ENCODE measurements around the gene SLC25A13.
"Not testable (repeated sequence)": the region's sequence is repeated elsewhere in the genome, so short reads cannot be mapped to it uniquely, and the experiment has no call there.

SLC25A13 gene

DNA sequence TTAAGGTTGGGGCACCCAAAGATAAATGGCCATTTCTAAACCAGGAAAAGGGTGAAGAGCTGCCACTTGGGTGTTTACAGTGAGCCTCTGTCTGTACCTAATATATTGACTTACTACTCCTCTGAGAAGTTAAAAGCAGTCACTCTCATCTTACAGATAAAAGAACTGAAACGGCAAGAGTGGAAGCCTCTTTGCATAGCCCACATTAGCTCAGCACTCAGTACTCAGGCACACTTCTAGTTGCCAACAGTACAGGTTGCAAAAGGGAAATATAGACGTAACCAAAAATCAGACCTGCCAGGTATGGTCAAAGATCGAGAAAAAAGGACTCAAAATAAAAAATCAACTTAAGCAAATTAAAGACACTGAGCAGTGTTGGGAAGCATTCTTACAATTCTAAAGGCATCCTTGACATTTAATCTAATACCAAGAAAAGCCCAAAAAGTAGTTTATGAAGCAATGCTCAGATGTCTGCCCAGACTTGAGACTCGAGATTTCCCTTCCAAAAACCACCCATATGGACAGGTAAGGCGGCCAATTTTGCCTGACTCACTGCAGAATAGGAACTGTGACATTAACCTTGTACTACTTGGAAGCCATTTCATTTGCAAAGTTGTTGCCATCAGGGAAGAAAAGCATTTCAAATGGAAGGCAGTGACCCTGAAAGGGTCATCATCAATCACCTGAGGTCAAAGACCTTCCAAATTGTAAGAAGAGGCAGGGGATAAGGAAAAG, 139.3 kb downstream of the SLC25A13 start:
- Histone ChIP-seq H3K4me3 (ENCODE audit: low read length) (no peak overlapping the region), H3K27me3 (ENCODE audit: control insufficient read depth, insufficient read depth, low read length) (no peaks in the 10 kb centered on the region), H3K36me3 (ENCODE audit: control insufficient read depth, insufficient read depth, low read length) (peaks cover 4% of the 10 kb centered on the region), H3K4me1 (ENCODE audit: control insufficient read depth, insufficient read depth, low read length) (no peaks in the 10 kb centered on the region), H3K9ac (ENCODE audit: low read length) (no peak overlapping the region), H3K27ac (ENCODE audit: low read depth, low read length) (no peak overlapping the region)

DNA sequence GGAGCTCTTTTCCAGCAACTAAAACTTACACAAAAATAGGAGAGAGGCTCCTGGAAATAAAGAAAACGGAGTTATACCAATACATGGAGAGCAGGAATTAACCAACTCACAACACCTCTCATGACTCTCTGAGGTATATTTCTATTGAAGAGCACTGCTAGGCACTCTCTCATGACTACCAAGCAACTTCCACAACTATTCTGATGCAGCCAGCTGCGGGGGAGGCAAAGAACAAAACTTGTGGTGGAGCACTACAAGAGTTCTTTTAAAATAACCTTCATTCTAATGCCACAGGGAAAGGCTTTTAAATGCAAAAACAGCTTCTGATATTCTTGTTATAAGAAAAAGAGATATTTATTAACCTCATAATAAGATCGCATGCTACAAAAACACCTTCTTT, 140.7 kb downstream of the SLC25A13 start:
- Histone ChIP-seq H3K27ac (ENCODE audit: low read depth, low read length) (no peak overlapping the region), H3K27me3 (ENCODE audit: control insufficient read depth, insufficient read depth, low read length) (no peaks in the 10 kb centered on the region), H3K4me1 (ENCODE audit: control insufficient read depth, insufficient read depth, low read length) (no peaks in the 10 kb centered on the region), H3K4me3 (ENCODE audit: low read length) (no peak overlapping the region), H3K9ac (ENCODE audit: low read length) (no peak overlapping the region), H3K36me3 (ENCODE audit: control insufficient read depth, insufficient read depth, low read length) (peaks cover 5% of the 10 kb centered on the region)

DNA sequence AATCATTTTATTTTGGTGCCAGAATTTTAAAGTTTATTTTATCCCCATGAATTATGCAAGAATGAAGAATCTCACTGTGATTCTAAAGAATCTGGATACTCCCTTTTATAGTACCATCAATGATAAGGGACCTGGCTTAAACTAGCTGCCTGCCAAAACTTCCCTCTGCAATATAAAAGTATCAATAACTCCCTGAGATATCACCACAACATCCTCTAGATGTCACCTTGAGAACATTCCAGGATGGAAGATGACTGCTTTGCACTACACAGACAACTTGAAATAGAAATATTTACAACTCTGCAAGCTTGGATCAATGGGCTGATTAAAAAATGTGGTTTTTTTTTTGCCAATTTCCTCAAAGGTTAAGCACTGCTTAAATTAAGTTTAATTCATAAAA, 142.1 kb downstream of the SLC25A13 start:
- Histone ChIP-seq H3K4me3 (ENCODE audit: low read length) (no peak overlapping the region), H3K9ac (ENCODE audit: low read length) (no peak overlapping the region), H3K4me1 (ENCODE audit: control insufficient read depth, insufficient read depth, low read length) (no peaks in the 10 kb centered on the region), H3K27ac (ENCODE audit: low read depth, low read length) (no peak overlapping the region), H3K36me3 (ENCODE audit: control insufficient read depth, insufficient read depth, low read length) (peaks cover 5% of the 10 kb centered on the region), H3K27me3 (ENCODE audit: control insufficient read depth, insufficient read depth, low read length) (no peaks in the 10 kb centered on the region)

DNA sequence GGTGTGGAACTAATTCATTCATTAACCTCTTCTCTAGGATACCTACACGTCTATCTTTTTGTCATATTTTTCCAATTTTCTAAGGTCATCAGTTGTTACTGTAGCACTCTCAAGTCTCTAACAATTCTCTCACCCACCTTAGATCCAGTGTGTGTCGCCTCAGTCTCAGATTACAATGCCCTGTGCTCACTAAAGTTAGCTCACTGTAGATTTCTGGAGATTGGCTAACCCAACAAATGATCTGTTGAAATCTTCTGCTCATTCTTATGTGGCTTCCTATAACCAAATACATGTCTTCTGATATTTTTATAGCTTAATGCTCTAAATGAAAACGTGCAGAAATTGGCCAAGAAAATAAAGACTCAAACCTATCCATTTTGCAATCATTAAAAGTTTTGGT, 142.6 kb downstream of the SLC25A13 start:
- H3K36me3 ChIP-seq (ENCODE audit: control insufficient read depth, insufficient read depth, low read length) = peaks cover 5% of the 10 kb centered on the region
- no peak overlapping the region for H3K4me3 ChIP-seq (ENCODE audit: low read length)
- H3K27ac ChIP-seq (ENCODE audit: low read depth, low read length) = no peak overlapping the region
- no peaks in the 10 kb centered on the region for H3K27me3 ChIP-seq (ENCODE audit: control insufficient read depth, insufficient read depth, low read length)
- H3K9ac ChIP-seq (ENCODE audit: low read length) = no peak overlapping the region
- H3K4me1 ChIP-seq (ENCODE audit: control insufficient read depth, insufficient read depth, low read length) = no peaks in the 10 kb centered on the region

DNA sequence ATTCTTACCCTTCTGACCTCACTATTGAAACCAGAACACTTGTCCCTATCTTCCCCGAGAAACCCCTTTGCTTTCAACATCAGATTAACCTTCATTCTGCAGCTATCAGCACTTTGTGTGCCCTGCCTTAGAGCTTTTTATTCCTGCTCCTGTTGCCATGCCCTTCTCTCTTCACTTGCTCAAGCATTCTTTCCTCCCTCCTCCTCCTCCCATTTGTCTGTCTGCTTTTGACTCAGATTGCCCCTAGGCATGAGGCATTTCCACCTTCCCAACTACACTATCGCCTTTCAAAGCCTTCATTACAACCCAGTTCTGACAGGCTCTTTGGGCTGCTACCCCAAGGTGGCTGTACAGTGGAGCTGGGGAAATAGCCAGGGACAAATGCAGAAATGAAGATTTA, 143.3 kb downstream of the SLC25A13 start:
- Histone ChIP-seq H3K36me3 (ENCODE audit: control insufficient read depth, insufficient read depth, low read length) (peaks cover 5% of the 10 kb centered on the region), H3K4me3 (ENCODE audit: low read length) (no peak overlapping the region)

DNA sequence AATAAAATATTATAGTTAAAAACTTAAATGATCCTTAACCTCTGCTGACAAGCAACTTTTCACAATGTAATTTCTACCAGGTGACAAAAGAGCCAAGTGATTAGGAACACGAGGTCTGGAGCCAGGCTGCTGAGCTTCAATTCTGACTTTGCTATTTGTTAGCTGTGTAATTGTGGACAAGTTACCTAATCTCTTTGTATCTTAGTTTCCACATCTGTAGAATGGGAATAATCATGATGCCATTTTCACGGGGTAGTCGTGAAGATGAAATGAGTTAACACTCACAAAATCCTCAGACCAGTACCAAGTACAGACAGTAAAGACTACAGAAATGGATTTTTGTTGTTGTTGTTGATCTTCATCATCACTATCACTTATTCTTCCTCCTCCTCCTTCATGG, 144.5 kb downstream of the SLC25A13 start:
- Histone ChIP-seq H3K27ac (ENCODE audit: low read depth, low read length) (no peak overlapping the region), H3K4me3 (ENCODE audit: low read length) (no peak overlapping the region), H3K4me1 (ENCODE audit: control insufficient read depth, insufficient read depth, low read length) (no peaks in the 10 kb centered on the region), H3K36me3 (ENCODE audit: control insufficient read depth, insufficient read depth, low read length) (peaks cover 3% of the 10 kb centered on the region), H3K9ac (ENCODE audit: low read length) (no peak overlapping the region), H3K27me3 (ENCODE audit: control insufficient read depth, insufficient read depth, low read length) (no peaks in the 10 kb centered on the region)

More for the DNA sequence above, 143.3 kb downstream of the SLC25A13 start:
- no peaks in the 10 kb centered on the region for H3K4me1 ChIP-seq (ENCODE audit: control insufficient read depth, insufficient read depth, low read length)
- no peaks in the 10 kb centered on the region for H3K27me3 ChIP-seq (ENCODE audit: control insufficient read depth, insufficient read depth, low read length)
- H3K9ac ChIP-seq (ENCODE audit: low read length) = no peak overlapping the region
- no peak overlapping the region for H3K27ac ChIP-seq (ENCODE audit: low read depth, low read length)

DNA sequence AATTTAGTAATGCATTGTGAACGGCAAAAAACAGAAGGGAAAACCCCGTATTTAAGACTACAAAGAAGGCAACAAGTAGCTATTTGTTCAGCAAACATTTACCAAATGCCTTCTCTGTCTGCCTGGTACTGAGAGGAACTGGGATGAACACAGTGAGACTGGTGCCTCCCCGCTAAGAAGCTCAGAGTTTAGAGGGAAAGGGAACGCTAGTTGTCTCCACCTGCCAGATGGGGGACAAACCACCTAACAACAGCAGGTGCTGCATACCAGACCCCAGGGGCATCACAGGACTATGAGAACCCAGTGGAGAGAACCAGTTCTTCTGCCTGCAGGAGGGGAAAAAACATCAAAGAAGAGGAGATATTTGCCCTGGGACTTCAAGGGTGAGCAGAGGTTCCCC, 147.1 kb downstream of the SLC25A13 start:
- Histone ChIP-seq H3K27me3 (ENCODE audit: control insufficient read depth, insufficient read depth, low read length) (no peaks in the 10 kb centered on the region), H3K27ac (ENCODE audit: low read depth, low read length) (no peak overlapping the region), H3K4me3 (ENCODE audit: low read length) (no peak overlapping the region), H3K9ac (ENCODE audit: low read length) (no peak overlapping the region), H3K4me1 (ENCODE audit: control insufficient read depth, insufficient read depth, low read length) (no peaks in the 10 kb centered on the region), H3K36me3 (ENCODE audit: control insufficient read depth, insufficient read depth, low read length) (peaks cover 3% of the 10 kb centered on the region)

DNA sequence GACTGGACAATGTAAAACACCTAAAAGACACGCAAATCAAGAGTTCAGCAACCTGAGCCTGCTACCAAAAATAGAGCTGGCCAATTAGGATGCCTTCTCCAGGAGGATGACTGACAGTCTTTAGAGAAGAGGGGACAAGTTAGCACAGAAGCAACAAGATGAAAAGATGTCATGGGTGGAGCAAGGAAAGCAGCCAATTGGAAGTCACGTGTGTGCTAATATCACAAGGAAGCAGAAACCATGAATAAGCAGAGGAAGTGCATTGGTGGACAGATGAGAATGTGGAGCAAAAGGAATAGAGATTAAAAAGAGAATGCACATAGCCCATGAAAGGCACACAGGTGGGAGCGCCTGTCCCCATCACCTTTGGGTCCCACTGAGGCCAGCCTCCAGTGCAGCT, 148.1 kb downstream of the SLC25A13 start:
- H3K4me3 ChIP-seq (ENCODE audit: low read length) = no peak overlapping the region
- H3K4me1 ChIP-seq (ENCODE audit: control insufficient read depth, insufficient read depth, low read length) = no peaks in the 10 kb centered on the region
- no peak overlapping the region for H3K9ac ChIP-seq (ENCODE audit: low read length)
- H3K27ac ChIP-seq (ENCODE audit: low read depth, low read length) = no peak overlapping the region
- peaks cover 3% of the 10 kb centered on the region for H3K36me3 ChIP-seq (ENCODE audit: control insufficient read depth, insufficient read depth, low read length)
- no peaks in the 10 kb centered on the region for H3K27me3 ChIP-seq (ENCODE audit: control insufficient read depth, insufficient read depth, low read length)

DNA sequence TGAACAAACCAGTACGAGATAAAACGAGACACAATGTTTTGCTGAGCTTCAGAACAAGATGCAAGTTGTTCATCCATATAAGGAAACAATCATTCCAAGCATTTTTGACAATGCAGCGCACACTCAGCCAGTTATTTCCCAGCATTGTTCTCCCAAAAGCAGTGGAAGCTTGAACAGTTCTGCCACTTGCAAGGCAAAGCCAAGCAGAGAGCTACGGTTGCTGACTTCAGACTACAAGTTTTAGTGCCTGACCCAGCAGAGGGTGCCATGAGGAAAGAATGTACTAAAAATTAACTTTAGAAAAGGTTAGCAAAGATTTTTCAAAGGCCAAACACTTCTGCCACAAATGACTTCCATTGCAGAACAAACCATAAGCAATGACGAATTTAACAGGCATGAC, 152.5 kb downstream of the SLC25A13 start:
- Histone ChIP-seq H3K27me3 (ENCODE audit: control insufficient read depth, insufficient read depth, low read length) (no peaks in the 10 kb centered on the region), H3K36me3 (ENCODE audit: control insufficient read depth, insufficient read depth, low read length) (no peaks in the 10 kb centered on the region), H3K9ac (ENCODE audit: low read length) (no peak overlapping the region), H3K4me3 (ENCODE audit: low read length) (no peak overlapping the region), H3K4me1 (ENCODE audit: control insufficient read depth, insufficient read depth, low read length) (no peaks in the 10 kb centered on the region), H3K27ac (ENCODE audit: low read depth, low read length) (no peak overlapping the region)

DNA sequence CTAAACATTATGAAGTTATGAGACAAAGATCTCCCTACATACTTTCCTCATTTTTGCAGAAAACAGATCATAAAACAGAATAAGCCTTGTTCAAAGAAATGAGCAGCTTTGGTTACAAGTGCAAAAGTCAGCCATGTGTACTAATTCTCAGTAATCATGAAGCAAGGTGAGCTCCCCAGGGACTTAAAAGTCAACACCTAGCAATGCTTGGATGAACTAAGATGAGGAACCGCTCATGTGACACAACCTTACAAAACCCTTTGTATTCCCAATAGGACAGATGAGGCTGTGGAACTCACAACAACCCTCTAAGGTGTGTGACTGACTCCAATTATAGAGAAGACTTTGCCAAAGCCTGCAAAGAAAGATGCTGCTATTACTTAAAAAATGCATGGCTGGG, 154.5 kb downstream of the SLC25A13 start:
- no peak overlapping the region for H3K4me3 ChIP-seq (ENCODE audit: low read length)
- no peaks in the 10 kb centered on the region for H3K4me1 ChIP-seq (ENCODE audit: control insufficient read depth, insufficient read depth, low read length)
- no peak overlapping the region for H3K27ac ChIP-seq (ENCODE audit: low read depth, low read length)
- H3K27me3 ChIP-seq (ENCODE audit: control insufficient read depth, insufficient read depth, low read length) = no peaks in the 10 kb centered on the region
- no peak overlapping the region for H3K9ac ChIP-seq (ENCODE audit: low read length)
- H3K36me3 ChIP-seq (ENCODE audit: control insufficient read depth, insufficient read depth, low read length) = peaks cover 3% of the 10 kb centered on the region

DNA sequence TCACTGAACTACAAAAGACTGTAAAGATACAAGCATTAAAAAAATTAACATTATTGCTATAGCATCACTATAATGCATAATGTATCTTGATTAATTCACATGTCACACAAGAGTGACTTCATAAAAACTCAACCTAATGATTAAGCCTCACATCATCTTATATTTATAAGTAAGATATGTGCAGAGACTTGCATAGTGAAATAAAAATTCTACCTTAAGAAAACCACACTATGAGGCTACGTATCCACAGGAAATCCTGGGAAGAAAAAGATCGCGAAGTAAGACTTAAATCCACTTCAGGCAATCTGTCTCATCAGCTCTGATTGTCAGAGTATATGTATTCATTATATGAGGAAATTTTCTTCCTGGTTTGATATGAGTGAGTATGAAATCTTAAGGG, 160.0 kb downstream of the SLC25A13 start:
- Histone ChIP-seq H3K4me3 (ENCODE audit: low read length) (no peak overlapping the region), H3K36me3 (ENCODE audit: control insufficient read depth, insufficient read depth, low read length) (peaks cover 3% of the 10 kb centered on the region), H3K4me1 (ENCODE audit: control insufficient read depth, insufficient read depth, low read length) (no peaks in the 10 kb centered on the region), H3K27ac (ENCODE audit: low read depth, low read length) (no peak overlapping the region), H3K27me3 (ENCODE audit: control insufficient read depth, insufficient read depth, low read length) (no peaks in the 10 kb centered on the region), H3K9ac (ENCODE audit: low read length) (no peak overlapping the region)

DNA sequence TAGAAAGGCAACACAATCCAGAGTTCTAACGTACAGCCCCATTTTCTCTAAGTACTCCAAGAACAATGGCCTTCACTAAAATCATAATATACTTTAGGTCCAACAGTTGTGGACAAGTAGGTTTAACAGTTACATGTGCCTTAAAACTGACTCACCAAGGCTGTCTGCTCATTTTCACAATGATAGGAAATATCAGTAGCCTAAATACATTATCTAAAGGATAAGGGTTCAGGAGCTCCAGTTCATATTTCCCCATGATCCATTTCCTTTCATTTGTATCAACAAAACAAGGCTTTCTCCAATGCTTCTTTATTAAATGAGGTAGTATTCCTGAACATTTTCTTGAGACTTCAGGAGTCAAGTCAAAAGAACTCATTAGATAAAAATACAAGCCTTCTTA, 164.0 kb downstream of the SLC25A13 start:
- Histone ChIP-seq H3K36me3 (ENCODE audit: control insufficient read depth, insufficient read depth, low read length) (no peaks in the 10 kb centered on the region), H3K9ac (ENCODE audit: low read length) (no peak overlapping the region), H3K27ac (ENCODE audit: low read depth, low read length) (no peak overlapping the region), H3K27me3 (ENCODE audit: control insufficient read depth, insufficient read depth, low read length) (no peaks in the 10 kb centered on the region), H3K4me3 (ENCODE audit: low read length) (no peak overlapping the region), H3K4me1 (ENCODE audit: control insufficient read depth, insufficient read depth, low read length) (no peaks in the 10 kb centered on the region)

DNA sequence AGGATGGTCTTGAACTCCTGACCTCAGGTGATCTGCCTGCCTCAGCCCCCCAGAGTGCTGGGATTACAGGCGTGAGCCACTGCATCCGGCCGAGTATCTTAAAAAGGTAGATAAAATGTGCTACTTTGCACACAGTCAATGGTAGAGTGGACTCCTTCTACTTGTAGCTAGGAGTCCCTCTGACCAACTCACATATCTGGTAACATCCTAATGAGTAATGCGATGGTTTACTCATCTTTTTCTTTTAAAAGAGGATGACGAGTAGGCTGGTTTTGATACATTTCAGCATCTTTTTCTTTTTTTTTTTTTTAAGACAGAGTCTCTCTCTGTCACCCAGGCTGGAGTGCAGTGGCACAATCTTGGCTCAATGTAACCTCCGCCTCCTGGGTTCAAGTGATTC, 167.4 kb downstream of the SLC25A13 start:
- H3K27me3 ChIP-seq (ENCODE audit: control insufficient read depth, insufficient read depth, low read length); H3K4me1 ChIP-seq (ENCODE audit: control insufficient read depth, insufficient read depth, low read length); H3K36me3 ChIP-seq (ENCODE audit: control insufficient read depth, insufficient read depth, low read length); H3K27ac ChIP-seq (ENCODE audit: low read depth, low read length); H3K9ac ChIP-seq (ENCODE audit: low read length); H3K4me3 ChIP-seq (ENCODE audit: low read length): not testable (repeated sequence)

All from rectal smooth muscle tissue (tissue), 1 donor.